ENCODE data around the gene LIMD2.

The LIMD2 gene

DNA sequence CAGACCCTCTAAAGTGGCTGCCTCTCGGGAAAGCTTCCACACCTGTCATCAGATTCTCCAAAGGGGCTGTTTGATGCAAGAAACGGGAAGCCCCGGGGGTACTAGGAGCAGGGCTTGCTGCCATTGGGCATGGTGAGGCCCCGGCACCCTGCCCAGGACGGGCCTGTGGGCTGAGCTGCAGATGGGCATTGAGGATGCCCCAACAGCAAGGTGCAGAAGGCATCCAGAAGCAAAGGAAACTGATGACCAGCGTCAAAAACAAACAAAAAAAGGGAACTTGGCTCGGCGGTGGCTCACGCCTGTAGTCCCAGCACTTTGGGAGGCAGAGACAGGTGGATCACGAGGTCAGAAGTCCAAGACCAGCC, 1.5 kb upstream of the LIMD2 start:
- no peak for DNase-seq (ENCODE audit: low spot score)

DNA sequence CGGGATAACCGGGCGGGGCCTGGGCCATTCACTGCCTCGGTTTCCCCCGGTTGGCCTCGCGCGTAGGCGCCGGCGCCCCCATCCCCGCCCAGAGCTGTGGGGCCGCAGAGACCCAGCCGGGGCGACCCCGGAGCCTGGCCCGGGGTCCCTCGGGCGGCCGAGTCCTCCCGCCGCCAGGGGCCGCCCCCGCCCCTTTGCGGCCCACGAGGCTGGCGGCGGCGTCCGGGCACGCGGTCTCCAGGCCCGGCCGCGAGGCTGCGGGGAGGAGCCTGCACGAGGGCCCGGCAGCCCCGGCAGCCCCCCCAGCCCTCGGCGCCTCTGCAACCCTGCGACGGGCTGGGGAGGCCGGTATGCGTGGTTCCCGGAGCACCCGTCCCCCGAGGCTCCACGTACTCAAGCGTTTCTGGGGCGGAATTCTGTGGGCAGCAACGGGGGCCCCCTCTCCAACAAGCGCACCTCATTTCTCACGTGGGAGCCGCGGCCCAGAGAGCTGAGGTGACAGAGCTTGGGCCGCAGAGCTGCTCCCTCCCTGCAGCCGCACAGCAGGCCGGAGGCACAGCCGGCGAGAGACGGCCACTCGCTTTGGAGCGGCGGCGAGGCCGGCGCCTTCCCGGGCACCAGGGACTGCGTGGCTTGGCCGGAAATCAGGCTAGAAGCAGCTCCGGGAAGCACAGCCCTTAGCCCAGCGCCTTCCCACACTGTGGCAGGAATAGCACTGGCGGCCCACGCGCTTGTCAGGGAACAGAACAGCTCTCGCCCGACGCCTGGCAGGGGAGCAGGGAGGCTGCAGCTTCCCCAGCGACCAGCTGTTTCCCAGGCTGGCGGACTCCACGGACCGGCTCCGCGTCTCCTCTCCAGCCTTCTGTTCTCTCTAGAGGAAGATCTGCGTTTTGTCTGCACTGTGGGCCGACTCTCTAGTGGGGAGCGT, 867 bp upstream of the LIMD2 start:
- DNase-seq (ENCODE audit: low spot score) = peak; percentile 78

DNA sequence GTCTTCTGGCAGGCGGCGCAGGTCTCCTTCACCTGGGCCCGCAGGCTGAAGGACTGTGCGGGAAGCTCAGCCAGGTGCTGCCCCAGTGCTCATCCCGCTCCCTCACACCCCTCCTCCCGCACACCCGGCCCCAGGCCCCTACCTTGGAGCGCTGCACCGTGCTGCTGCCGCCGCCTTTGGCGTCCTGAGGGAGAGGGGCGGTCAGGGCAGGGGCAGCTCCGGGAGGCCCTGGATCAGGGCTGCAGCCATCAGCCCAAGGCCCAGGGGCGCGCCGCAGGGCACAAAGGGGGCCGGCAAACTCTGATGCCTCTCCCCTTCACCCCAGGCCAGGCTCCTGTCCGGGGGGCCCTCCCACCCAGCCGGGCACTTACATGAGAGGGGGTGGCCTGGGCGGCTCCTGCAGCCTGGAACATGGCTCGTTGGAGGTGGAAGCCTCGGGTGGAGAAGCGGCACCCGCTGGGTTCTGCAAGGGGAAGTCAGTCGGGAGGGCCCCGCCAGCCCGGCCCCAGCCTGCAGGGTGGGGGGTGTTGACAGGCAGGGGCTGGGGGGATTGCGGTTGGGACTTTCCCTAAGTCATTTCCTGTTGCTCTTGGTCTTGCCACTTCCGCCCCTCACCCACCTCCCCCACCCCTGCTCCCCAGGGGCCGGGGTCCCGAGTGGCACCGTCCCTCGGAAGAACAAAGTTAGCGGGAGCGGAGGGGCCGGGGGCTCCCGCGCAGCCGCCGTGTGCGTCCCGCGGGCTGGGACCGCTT, 863 bp downstream of the LIMD2 start:
- DNase-seq (ENCODE audit: low spot score) = peak; percentile 79

- DNase-seq (ENCODE audit: low spot score) = peak; percentile 58
Measured at GRCh38 chr17:63698381-63698885, 1.5 kb downstream of the LIMD2 start.

GRCh38 chr17:63697341-63698286, 2.3 kb downstream of the LIMD2 start:
- DNase-seq (ENCODE audit: low spot score) = peak; percentile 57

DNA sequence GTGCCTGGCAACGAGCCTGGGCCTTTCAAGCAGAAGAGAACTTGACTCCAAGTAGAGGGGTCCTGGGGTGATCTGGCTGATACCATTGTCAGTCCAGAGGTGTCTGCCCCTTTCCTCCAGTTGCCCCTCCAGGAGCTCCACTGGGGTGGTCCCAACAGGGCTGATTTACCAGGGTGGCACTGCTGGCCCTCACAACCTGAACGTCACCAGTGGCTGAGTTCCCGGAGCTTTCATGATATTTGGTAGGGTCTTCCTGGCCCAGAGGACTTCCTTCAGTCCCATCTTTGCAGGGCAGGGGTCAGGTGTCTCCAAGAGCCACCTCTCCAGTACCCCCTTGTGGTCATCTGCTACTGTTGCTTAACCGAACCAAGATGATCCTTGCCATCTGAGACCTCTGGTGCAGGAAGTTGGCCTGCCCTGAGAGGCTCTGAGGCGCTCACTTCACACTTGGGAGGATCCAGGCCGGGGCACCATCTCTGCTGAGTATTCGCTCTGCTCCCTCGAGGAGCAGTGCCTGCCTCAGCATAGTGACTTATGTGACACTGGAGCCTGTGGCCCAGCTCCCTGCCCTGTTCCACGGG, 3.5 kb downstream of the LIMD2 start:
- peak; percentile 65 for DNase-seq (ENCODE audit: low spot score)

DNA sequence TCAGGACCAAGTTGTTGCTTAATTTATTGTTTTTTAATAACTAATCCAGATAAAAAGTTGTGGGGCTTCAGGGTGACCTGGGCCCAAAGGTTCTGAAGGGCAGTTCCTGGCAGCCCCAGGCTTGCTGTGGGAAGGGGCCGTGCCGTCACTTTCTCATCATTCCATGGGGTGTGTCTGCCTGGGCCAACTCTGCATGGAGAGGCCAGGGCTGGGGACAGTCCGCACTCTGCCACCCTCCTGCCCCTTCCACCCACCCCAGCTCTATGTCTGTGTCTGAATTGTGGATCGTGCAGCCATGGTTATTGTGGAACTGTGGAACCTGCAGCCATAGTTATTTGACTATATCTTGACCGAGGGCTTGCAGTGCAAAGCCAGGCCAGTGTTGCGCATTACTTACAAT, 4.0 kb downstream of the LIMD2 start:
- peak; percentile 43 for DNase-seq (ENCODE audit: low spot score)

DNA sequence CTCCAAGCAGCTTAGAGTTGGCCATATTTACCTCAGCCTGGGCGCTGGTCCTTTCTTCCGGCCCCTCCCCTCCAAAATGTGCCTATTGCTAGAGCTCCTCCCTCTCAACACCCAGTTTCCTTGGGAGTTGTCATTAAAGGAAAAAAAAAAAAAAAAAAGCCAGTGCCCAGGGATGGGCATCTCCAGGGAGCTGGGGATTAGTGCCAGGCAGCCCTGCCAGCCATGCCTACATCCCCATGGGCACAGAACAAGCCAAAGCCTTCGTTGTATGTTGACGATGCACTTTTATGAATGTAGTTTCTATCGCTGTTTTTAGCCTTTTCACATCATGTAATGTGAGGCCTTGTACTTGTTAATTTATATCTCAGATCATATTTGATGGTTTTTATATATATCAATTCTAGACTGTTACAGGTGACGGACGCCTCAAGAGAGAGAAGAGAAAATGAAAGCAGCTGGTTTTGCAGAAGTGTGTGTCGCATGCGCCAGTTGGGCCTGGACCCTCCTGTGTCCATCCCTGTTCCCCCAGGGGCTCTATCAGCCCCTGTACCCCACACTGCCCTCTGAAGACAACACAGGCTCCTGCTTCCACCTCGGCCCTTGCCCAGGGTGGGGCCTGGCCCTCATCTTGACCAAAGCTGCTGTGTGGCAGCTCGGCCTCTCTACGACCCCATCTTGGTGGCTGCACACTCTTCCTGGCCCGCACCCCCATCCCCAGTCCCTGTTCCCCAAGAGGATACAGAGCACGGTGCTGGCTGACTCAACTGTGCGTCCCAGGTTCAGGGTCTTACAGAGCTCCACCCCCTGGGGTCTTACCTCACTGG, 4.8 kb downstream of the LIMD2 start:
- DNase-seq (ENCODE audit: low spot score) = no peak

GRCh38 chr17:63694229-63694949, 5.5 kb downstream of the LIMD2 start:
- no peak for DNase-seq (ENCODE audit: low spot score)

GRCh38 chr17:63693411-63694113, 6.4 kb downstream of the LIMD2 start:
- no peak for DNase-seq (ENCODE audit: low spot score)

DNA sequence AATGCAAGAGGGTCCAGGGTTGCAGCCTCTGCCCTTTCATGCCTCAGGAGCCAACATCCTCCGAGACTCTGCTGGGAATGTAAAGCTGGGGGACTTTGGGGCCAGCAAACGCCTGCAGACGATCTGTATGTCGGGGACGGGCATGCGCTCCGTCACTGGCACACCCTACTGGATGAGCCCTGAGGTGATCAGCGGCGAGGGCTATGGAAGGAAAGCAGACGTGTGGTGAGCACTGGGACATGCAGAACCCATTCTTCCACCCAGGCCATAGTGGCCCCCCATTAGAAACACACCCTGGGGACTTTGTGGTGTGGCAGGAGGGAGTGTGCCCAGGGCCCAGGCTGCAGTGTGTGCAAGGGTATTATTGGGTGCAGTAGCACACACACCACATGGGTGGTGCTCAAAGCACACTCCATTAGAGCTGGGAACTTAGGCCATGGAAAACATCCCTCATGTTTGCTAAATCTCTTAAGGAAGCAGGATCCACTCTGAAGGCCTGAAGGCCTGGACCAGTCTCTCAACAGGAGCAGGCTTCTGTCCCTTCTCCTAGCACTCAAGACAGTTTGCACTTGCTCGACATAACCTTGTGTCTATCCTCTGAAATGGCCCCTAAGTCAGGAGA, 7.6 kb downstream of the LIMD2 start:
- no peak for DNase-seq (ENCODE audit: low spot score)

GRCh38 chr17:63689479-63689878, 10.4 kb downstream of the LIMD2 start:
- DNase-seq (ENCODE audit: low spot score) = no peak

GRCh38 chr17:63688396-63689020, 11.4 kb downstream of the LIMD2 start:
- no peak for DNase-seq (ENCODE audit: low spot score)

- no peak for DNase-seq (ENCODE audit: low spot score)
Measured at GRCh38 chr17:63686138-63686685, 13.7 kb downstream of the LIMD2 start.

DNA sequence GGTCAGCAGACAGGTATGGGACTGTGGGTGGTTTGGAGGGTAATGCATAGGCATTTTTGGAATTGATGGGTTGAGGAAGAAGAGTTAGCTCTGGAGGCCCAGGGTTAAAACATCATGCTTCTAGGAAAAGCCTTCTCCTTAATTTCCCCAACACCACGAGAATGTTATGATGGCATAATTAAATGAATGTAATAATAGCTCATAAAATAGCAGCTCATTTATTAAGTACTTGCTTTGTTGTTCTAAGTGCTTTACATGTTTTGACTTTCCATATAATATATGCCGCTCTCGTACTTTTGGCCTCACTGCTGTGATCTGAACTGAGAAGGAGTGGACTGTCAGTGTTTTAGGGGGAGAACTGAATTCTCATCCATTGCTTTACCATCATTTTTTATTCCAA, 14.3 kb downstream of the LIMD2 start:
- DNase-seq (ENCODE audit: low spot score) = no peak

DNA sequence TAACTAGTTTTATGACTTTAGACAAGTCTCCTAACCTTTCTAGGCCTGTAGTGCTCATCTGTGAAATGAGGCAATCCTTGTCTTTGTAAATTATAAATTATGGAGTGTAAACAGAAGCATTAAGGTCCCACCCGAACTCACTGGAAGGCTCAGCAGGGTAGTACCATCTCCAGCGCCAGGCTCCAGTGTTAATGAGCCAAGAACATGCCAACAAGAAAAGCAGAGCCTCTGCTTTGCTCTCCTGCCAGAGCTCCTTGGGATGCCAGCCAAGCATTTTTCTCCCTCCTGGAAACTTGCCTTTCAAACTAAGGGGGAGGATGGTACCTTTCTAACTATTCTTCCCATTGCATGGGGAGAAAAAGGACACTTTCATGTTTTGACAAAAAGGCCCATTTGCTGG, 14.9 kb downstream of the LIMD2 start:
- DNase-seq (ENCODE audit: low spot score) = no peak

DNA sequence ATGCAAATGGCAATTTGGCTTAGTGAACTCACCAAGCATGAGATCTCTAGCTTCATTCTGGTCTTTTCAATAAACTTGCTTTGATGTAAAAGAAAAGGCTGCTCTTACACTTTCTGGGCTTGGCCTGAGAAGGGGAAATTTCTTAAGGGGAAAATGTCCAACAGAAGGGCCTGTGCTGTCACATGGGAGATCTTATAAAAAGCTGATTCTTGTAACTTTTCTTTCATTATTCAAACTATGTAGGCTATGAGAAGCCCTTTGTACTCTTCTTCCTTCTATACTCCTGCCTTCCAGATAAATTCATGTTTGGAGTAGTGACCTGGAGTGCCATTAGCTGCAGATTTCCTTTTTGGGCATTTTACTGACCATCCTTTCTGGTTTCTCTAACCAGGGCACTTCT, 16.9 kb downstream of the LIMD2 start:
- DNase-seq (ENCODE audit: low spot score) = no peak

GRCh38 chr17:63682441-63682840, 17.5 kb downstream of the LIMD2 start:
- no peak for DNase-seq (ENCODE audit: low spot score)

All from ecto neural progenitor cell (in vitro differentiated cells).